ENCODE data around the gene C11orf98. TPM values are rescaled to one million over a fixed set of nuclear protein-coding genes. Genes with fewer than 3 reads are reported as not detected.

Gene C11orf98
- total and polyA plus RNA-seq, 2 donors (not counting 1 experiment from before 2014, with no cell fraction given), result 41.5 to 48.1 TPM

DNA sequence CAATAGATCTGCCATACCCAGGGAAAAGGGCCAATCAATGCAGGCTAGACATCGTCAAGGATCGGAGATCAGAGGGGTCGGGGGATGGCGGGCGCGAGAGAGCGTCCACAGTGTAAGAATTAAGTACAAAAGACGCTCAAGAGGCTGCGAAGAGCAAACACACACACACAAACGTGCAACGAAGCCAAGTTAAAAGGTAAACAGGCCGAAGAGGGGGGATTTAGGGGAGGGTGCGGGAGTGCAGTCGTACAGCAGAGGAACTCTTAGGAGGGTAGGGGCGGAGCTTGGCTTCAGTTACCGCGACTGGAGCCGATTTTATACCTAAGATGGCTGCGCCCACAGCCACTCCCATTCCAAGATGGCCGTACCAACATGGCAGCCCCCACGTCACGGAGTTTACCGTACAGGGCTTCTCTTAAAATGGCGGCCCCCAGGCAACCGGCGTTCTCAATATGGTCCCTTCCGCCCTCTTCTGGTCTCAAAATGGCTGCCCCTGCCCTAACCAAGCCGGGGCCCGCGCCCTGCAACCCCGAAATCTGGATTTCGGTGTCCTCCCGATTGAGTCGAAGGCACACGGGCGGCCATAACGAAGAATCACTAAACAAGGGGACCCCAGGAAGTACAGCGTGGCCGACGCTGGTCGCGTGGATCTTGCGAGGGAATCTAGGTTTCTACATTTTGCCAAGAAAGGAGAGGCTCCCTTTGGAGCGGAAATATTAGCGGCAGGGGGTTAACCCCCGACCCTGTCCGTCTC is 44.4 kb upstream of the C11orf98 start:
- WGBS (ENCODE audit: insufficient coverage), result 2% methylated on average over 34 of the region's 47 CpGs

More for the DNA sequence above, 44.4 kb upstream of the C11orf98 start:
- peak; percentile 99 for DNase-seq
- peak overlapping the region; percentile 95 for H3K4me2 ChIP-seq (replicated peaks; ENCODE audit: low read depth, low read length, poor library complexity, severe bottlenecking)
- H3K79me2 ChIP-seq (ENCODE audit: control insufficient read depth, insufficient read depth, low read length), result peaks cover 25% of the 10 kb centered on the region
- peak overlapping the region; percentile 95 for H3K27ac Mint-ChIP-seq
- intact Hi-C loops (cut with micrococcal nuclease), result loop anchor here (1.0 to 5.0 kb wide), 11 partner anchors 18 to 148 kb away; partner anchors contain the start of genes EEF1G, GANAB, HNRNPUL2 and INTS5
- peak; percentile 76 for ATAC-seq (ENCODE audit: low read depth)
- no peaks in the 10 kb centered on the region for H3K9me3 ChIP-seq (ENCODE audit: control extremely low read depth in 1 of 3, control insufficient read depth in 2 of 3, insufficient read depth in 1 of 3, low read length in 2 of 3)
- ChIA-PET CTCF (interaction anchor here (0.8 to 1.4 kb wide), 6 partner anchors 18 to 115 kb away, joined by 3 to 5 read pairs (median 3); partner anchors contain the start of genes C11orf98, CSKMT, HNRNPUL2 and UQCC3), POLR2A (interaction anchor here (0.6 to 6.5 kb wide), 22 partner anchors 18 to 172 kb away, joined by 3 to 66 read pairs (median 5); partner anchors contain the start of genes B3GAT3, C11orf98, CSKMT and EEF1G)
- no peak for TF ChIP-seq EZH2 (IDR thresholded peaks at IDR 0.05; ENCODE audit: borderline replicate concordance, insufficient read depth, low read depth, low read length, poor library complexity, severe bottlenecking)
- TF ChIP-seq, protein P1, sequence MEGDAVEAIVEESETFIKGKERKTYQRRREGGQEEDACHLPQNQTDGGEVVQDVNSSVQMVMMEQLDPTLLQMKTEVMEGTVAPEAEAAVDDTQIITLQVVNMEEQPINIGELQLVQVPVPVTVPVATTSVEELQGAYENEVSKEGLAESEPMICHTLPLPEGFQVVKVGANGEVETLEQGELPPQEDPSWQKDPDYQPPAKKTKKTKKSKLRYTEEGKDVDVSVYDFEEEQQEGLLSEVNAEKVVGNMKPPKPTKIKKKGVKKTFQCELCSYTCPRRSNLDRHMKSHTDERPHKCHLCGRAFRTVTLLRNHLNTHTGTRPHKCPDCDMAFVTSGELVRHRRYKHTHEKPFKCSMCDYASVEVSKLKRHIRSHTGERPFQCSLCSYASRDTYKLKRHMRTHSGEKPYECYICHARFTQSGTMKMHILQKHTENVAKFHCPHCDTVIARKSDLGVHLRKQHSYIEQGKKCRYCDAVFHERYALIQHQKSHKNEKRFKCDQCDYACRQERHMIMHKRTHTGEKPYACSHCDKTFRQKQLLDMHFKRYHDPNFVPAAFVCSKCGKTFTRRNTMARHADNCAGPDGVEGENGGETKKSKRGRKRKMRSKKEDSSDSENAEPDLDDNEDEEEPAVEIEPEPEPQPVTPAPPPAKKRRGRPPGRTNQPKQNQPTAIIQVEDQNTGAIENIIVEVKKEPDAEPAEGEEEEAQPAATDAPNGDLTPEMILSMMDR (IDR thresholded peaks at IDR 0.05), result no peak
- H3K27ac ChIP-seq (ENCODE audit: low read length in 2 of 2), result peak overlapping the region; percentile 90 to 93
- H3K9ac ChIP-seq (ENCODE audit: low read length), result peak overlapping the region; percentile 89
- peaks cover 0 to 33% of the 10 kb centered on the region in 2 experiments for H3K36me3 ChIP-seq (replicated peaks in 1 of 2; ENCODE audit: control extremely low read depth in 1 of 2, control insufficient read depth in 1 of 2, extremely low read depth in 1 of 2, insufficient read depth in 2 of 2, low read length in 1 of 2)
- peaks cover 39 to 52% of the 10 kb centered on the region in 2 donors for H3K4me1 ChIP-seq (ENCODE audit: control insufficient read depth in 2 of 2, insufficient read depth in 2 of 2, low read length in 2 of 2)
- H3K27me3 Mint-ChIP-seq, result no peaks in the 10 kb centered on the region
- H4K20me1 ChIP-seq (ENCODE audit: control insufficient read depth, insufficient read depth, low read length, poor library complexity, severe bottlenecking), result no peaks in the 10 kb centered on the region
- peak overlapping the region; percentile 66 to 91 (median 87) for H3K4me3 ChIP-seq (ENCODE audit: control extremely low read depth in 1 of 5, extremely low read depth in 1 of 5, insufficient read depth in 1 of 5, low read depth in 2 of 5, low read length in 4 of 5)
- peak overlapping the region; percentile 99 for H2AFZ ChIP-seq (ENCODE audit: insufficient read depth, low read depth, low read length, poor library complexity, severe bottlenecking)
- H3K4me3 Mint-ChIP-seq, result peak overlapping the region; percentile 92
- H3K4me1 Mint-ChIP-seq, result peaks cover 65% of the 10 kb centered on the region
- H3K9me3 Mint-ChIP-seq (ENCODE audit: insufficient read depth), result no peaks in the 10 kb centered on the region
- H3K27me3 ChIP-seq (replicated peaks in 1 of 4; ENCODE audit: control extremely low read depth in 1 of 4, control insufficient read depth in 3 of 4, insufficient read depth in 4 of 4, low read length in 3 of 4), result no peaks in the 10 kb centered on the region
